Ascending aorta (tissue), 2 donors: ENCODE data around the gene CDH23. TPM values are rescaled to one million over a fixed set of nuclear protein-coding genes. Genes with fewer than 3 reads are reported as not detected.

Experiments
- DNase-seq, 2 donors: peaks; one replicate each; pipeline ENCODE4 v3.0.0-alpha.2; 2019; ENCODE audit warnings: low spot score in 2 of 2
- H3K27ac ChIP-seq, 2 donors: fragments of 200-600 bp; sonication (generic); one replicate each; pipeline ENCODE4 v1.5.1; 2016 to 2017; ENCODE audit warnings: mild to moderate bottlenecking in 1 of 2
- H3K27me3 ChIP-seq: fragments of 200-600 bp; sonication (generic); one replicate; pipeline ENCODE4 v1.5.1; 2017
- H3K36me3 ChIP-seq, 2 donors: fragments of 200-600 bp; sonication (generic); one replicate each; pipeline ENCODE4 v1.5.1; 2016
- H3K4me1 ChIP-seq, 2 donors: fragments of 200-600 bp; sonication (generic); one replicate each; pipeline ENCODE4 v1.5.1; 2016 to 2017; ENCODE audit warnings: mild to moderate bottlenecking in 1 of 2
- H3K4me3 ChIP-seq, 2 donors: fragments of 200-600 bp; sonication (generic); one replicate each; pipeline ENCODE4 v1.5.1; 2016 to 2017; ENCODE audit warnings: mild to moderate bottlenecking in 1 of 2
- H3K9me3 ChIP-seq, 2 donors: fragments of 200-600 bp; sonication (generic); one replicate each; pipeline ENCODE4 v1.5.1; 2016
- intact Hi-C: fragments of 100-400 bp; cut with DNase I; formaldehyde crosslinking; loops from one replicate; pipeline ENCODE4 v1.15.1; 2023
- total RNA-seq: library from RNA; depleted of rRNA; stranded (reverse); fragments of >200 nt; gene quantifications from one replicate; pipeline ENCODE4 v1.1.0, GENCODE V29; 2016
- TF ChIP-seq, protein P1 (sequence below), 3 experiments: fragments of 200-600 bp in 2 of 3; fragments of 450-650 bp in 1 of 3; sonication (generic) in 2 of 3; IDR thresholded peaks; one replicate each; pipeline ENCODE4 v1.5.1; 2016 to 2019; ENCODE audit warnings: antibody characterized with exemption in 3 of 3, mild to moderate bottlenecking in 1 of 3, moderate library complexity in 1 of 3

Gene CDH23
- total RNA-seq, 1 donor from 2014 or later = 40.9 TPM

DNA sequence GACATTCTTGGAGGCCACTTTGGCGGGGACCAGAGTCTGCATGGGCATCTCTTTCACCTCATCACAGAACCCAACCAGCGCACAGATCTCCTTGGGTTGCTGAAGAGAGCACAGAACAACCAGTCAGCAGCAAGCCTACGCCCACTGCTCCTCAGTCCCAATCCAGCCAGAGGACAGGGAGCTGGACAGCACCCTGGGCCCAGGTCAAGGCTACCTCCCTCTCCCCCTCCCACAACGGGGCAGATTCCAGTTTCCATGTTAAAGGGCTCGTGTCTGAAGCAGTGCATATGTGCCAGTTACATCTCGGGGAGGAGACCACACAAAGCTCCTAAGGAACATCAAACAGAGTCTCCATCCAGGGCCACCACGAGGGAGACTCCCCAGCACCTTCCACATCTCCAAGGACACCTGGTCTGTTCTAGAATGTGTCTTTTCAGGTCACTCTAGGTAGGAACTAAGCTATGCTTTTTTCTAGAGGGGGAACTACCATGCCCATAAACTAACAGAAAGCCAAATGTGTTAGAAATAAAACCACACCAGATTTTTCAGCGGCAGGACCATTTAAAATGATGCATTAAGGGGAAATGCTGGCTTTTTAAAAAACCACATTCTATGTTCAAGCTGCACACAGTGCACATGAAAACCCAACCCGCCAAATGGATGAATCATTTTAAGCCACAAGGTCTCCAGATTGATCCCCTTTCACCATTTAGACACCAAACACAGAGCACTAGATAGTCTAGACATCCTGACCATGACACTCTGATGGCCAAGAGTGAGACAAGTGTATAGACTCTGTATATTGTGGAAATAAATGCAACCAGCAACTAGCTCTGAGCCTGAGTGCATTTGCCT lies 425.4 kb downstream of the CDH23 start:
- Histone ChIP-seq H3K4me1 (no peaks in the 10 kb centered on the region), H3K27ac (no peak overlapping the region), H3K36me3 (peaks cover 91 to 99% of the 10 kb centered on the region in 2 donors), H3K27me3 (no peaks in the 10 kb centered on the region), H3K9me3 (no peaks in the 10 kb centered on the region), H3K4me3 (no peak overlapping the region)
- DNase-seq = no peak
- TF ChIP-seq, protein P1, sequence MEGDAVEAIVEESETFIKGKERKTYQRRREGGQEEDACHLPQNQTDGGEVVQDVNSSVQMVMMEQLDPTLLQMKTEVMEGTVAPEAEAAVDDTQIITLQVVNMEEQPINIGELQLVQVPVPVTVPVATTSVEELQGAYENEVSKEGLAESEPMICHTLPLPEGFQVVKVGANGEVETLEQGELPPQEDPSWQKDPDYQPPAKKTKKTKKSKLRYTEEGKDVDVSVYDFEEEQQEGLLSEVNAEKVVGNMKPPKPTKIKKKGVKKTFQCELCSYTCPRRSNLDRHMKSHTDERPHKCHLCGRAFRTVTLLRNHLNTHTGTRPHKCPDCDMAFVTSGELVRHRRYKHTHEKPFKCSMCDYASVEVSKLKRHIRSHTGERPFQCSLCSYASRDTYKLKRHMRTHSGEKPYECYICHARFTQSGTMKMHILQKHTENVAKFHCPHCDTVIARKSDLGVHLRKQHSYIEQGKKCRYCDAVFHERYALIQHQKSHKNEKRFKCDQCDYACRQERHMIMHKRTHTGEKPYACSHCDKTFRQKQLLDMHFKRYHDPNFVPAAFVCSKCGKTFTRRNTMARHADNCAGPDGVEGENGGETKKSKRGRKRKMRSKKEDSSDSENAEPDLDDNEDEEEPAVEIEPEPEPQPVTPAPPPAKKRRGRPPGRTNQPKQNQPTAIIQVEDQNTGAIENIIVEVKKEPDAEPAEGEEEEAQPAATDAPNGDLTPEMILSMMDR (IDR thresholded peaks at IDR 0.05) = no peak
- intact Hi-C loops = no loop called here

GRCh38 chr10:71823356-71823755 lies 426.6 kb downstream of the CDH23 start:
- Histone ChIP-seq H3K4me1 (no peaks in the 10 kb centered on the region), H3K27ac (no peak overlapping the region), H3K36me3 (peaks cover 92 to 99% of the 10 kb centered on the region in 2 donors), H3K27me3 (no peaks in the 10 kb centered on the region), H3K4me3 (no peak overlapping the region), H3K9me3 (no peaks in the 10 kb centered on the region)
- TF ChIP-seq, protein P1 (IDR thresholded peaks at IDR 0.05) = no peak
- intact Hi-C loops = no loop called here
- DNase-seq = no peak

DNA sequence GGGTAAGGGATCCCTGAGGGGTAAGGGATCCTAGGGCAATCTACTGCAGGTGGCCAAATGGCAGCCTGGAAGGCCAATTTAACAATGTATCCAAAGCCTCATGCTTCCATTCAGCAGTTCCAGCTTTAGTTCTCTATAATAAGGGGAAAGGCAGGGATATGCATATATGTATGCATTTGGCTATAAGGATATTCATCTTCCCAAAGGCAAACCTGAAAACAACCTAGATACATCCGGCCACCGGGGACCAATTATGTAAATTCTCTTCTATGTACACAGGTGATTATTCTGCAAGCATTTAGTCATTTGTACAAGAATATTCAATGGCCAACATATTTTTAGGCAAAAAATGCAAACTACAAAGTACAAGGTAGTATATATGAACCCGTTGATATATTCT lies 427.6 kb downstream of the CDH23 start:
- no peaks in the 10 kb centered on the region for H3K9me3 ChIP-seq
- H3K4me1 ChIP-seq = no peaks in the 10 kb centered on the region
- intact Hi-C loops = no loop called here
- H3K27me3 ChIP-seq = no peaks in the 10 kb centered on the region
- H3K4me3 ChIP-seq = no peak overlapping the region
- H3K27ac ChIP-seq = no peak overlapping the region
- TF ChIP-seq, protein P1 (IDR thresholded peaks at IDR 0.05) = no peak
- peaks cover 92 to 99% of the 10 kb centered on the region in 2 donors for H3K36me3 ChIP-seq
- no peak for DNase-seq

- DNase-seq = no peak
- intact Hi-C loops = no loop called here
- no peak overlapping the region for H3K4me3 ChIP-seq
- TF ChIP-seq, protein P1 (IDR thresholded peaks at IDR 0.05) = no peak
- H3K27ac ChIP-seq = no peak overlapping the region
- no peaks in the 10 kb centered on the region for H3K9me3 ChIP-seq
- peaks cover 92 to 99% of the 10 kb centered on the region in 2 donors for H3K36me3 ChIP-seq
- H3K27me3 ChIP-seq = no peaks in the 10 kb centered on the region
- no peaks in the 10 kb centered on the region for H3K4me1 ChIP-seq
These were observed 428.5 kb downstream of the CDH23 start for GRCh38 chr10:71825217-71825616.

- intact Hi-C loops = no loop called here
- H3K36me3 ChIP-seq = peaks cover 96 to 97% of the 10 kb centered on the region in 2 donors
- DNase-seq = no peak
These were observed 431.1 kb downstream of the CDH23 start for GRCh38 chr10:71827852-71828251.

More at GRCh38 chr10:71827852-71828251, 431.1 kb downstream of the CDH23 start:
- no peak overlapping the region for H3K27ac ChIP-seq
- TF ChIP-seq, protein P1 (IDR thresholded peaks at IDR 0.05) = no peak
- no peaks in the 10 kb centered on the region for H3K9me3 ChIP-seq
- H3K27me3 ChIP-seq = no peaks in the 10 kb centered on the region
- no peak overlapping the region for H3K4me3 ChIP-seq
- no peaks in the 10 kb centered on the region for H3K4me1 ChIP-seq
